H1 (cell line): ENCODE data around the gene CHRM4.

Experiments used
- CHD2 ChIP-seq: IDR thresholded peaks from 2 replicates; pipeline ENCODE4 v1.6.1; 2012; ENCODE audit warnings: low read length, improper control_type of control experiment
- EP300 ChIP-seq, 2 experiments: IDR thresholded peaks; 1 replicate in 1 of 2; 2 replicates in 1 of 2; pipeline ENCODE4 v1.6.1; 2011 to 2012; ENCODE audit warnings: low read depth in 2 of 2, low read length in 2 of 2, mild to moderate bottlenecking in 2 of 2, borderline replicate concordance in 1 of 2, inconsistent platforms in 1 of 2, moderate library complexity in 1 of 2
- HDAC6 ChIP-seq: IDR thresholded peaks from one replicate; pipeline ENCODE4 v1.7.1; 2012; ENCODE audit warnings: low read depth, mild to moderate bottlenecking, inconsistent platforms, low read length, moderate library complexity
- NANOG ChIP-seq: IDR thresholded peaks from 2 replicates; pipeline ENCODE4 v1.6.1; 2011; ENCODE audit warnings: low read length, low read depth, mild to moderate bottlenecking, inconsistent platforms; ENCODE audit not compliant: insufficient read depth, poor library complexity, severe bottlenecking
- POLR2A ChIP-seq, 2 experiments: IDR thresholded peaks; 1 replicate in 1 of 2; 2 replicates in 1 of 2; pipeline ENCODE4 v1.6.1; 2011; ENCODE audit warnings: low read depth in 2 of 2, low read length in 2 of 2, mild to moderate bottlenecking in 2 of 2; ENCODE audit errors: control extremely low read depth in 1 of 2
- POLR2AphosphoS5 ChIP-seq: IDR thresholded peaks from 2 replicates; pipeline ENCODE4 v1.6.1; 2011; ENCODE audit warnings: low read depth, low read length
- SIRT6 ChIP-seq: IDR thresholded peaks from one replicate; pipeline ENCODE4 v1.7.1; 2012; ENCODE audit warnings: low read length, inconsistent platforms
- TAF1 ChIP-seq: IDR thresholded peaks from 2 replicates; pipeline ENCODE4 v1.6.1; 2011; ENCODE audit warnings: mild to moderate bottlenecking, low read depth, low read length
- TBP ChIP-seq: IDR thresholded peaks from 2 replicates; pipeline ENCODE4 v1.6.1; 2011; ENCODE audit warnings: low read depth, low read length, improper control_type of control experiment
- TF ChIP-seq, protein P1 (sequence below), 3 experiments: IDR thresholded peaks; 1 replicate in 2 of 3; 2 replicates in 1 of 3; pipeline versions ENCODE4 v1.5.1 to v1.6.1; 2011; ENCODE audit warnings: low read length in 3 of 3, mild to moderate bottlenecking in 3 of 3, inconsistent platforms in 2 of 3, low read depth in 1 of 3, moderate library complexity in 1 of 3; ENCODE audit not compliant: insufficient read depth in 1 of 3; ENCODE audit errors: control extremely low read depth in 1 of 3
- TF ChIP-seq, protein P2 (sequence below): IDR thresholded peaks from 2 replicates; pipeline ENCODE4 v1.6.1; 2011; ENCODE audit warnings: low read length, improper control_type of control experiment
- TF ChIP-seq, protein P3 (sequence below): fragments of 300-600 bp; sonication (generic); IDR thresholded peaks from 2 replicates; pipeline ENCODE4 v1.7.1; 2012; ENCODE audit warnings: low read length, moderate library complexity, mild to moderate bottlenecking, inconsistent platforms; ENCODE audit not compliant: insufficient replicate concordance

DNA sequence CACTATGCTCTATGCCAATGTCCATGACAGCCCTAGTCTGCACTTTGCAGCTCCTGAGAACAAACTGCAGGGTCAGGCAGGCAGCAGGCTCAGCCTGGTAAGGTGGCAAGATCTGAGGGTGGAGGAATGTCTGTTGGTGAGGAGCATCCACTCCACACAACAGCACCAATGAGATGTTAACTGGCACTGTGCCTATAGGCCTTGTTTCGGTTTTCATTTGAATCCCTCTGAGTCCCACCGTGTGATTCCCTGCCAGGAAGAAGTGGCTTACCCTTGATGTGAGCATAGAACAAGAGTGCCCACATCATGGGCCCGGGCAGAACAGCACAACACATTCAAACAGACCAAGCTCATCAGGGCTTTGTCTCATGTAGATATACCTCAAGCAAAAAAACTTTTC lies 44.1 kb upstream of the CHRM4 start:
- TF ChIP-seq NANOG (no peak), EP300 (IDR thresholded peaks at IDR 0.05; ENCODE audit: borderline replicate concordance in 1 of 2, low read depth in 2 of 2, low read length in 2 of 2) (no peak), CHD2 (no peak), HDAC6 (no peak), TBP (no peak), SIRT6 (no peak), POLR2A (IDR thresholded peaks at IDR 0.05; ENCODE audit: control extremely low read depth in 1 of 2, low read depth in 2 of 2, low read length in 2 of 2) (no peak), POLR2AphosphoS5 (no peak), TAF1 (no peak)
- TF ChIP-seq, protein P1, sequence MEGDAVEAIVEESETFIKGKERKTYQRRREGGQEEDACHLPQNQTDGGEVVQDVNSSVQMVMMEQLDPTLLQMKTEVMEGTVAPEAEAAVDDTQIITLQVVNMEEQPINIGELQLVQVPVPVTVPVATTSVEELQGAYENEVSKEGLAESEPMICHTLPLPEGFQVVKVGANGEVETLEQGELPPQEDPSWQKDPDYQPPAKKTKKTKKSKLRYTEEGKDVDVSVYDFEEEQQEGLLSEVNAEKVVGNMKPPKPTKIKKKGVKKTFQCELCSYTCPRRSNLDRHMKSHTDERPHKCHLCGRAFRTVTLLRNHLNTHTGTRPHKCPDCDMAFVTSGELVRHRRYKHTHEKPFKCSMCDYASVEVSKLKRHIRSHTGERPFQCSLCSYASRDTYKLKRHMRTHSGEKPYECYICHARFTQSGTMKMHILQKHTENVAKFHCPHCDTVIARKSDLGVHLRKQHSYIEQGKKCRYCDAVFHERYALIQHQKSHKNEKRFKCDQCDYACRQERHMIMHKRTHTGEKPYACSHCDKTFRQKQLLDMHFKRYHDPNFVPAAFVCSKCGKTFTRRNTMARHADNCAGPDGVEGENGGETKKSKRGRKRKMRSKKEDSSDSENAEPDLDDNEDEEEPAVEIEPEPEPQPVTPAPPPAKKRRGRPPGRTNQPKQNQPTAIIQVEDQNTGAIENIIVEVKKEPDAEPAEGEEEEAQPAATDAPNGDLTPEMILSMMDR (IDR thresholded peaks at IDR 0.05; ENCODE audit: control extremely low read depth in 1 of 3, insufficient read depth in 1 of 3, low read depth in 1 of 3, low read length in 3 of 3), result no peak
- TF ChIP-seq, protein P2, sequence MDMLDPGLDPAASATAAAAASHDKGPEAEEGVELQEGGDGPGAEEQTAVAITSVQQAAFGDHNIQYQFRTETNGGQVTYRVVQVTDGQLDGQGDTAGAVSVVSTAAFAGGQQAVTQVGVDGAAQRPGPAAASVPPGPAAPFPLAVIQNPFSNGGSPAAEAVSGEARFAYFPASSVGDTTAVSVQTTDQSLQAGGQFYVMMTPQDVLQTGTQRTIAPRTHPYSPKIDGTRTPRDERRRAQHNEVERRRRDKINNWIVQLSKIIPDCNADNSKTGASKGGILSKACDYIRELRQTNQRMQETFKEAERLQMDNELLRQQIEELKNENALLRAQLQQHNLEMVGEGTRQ, result no peak
- TF ChIP-seq, protein P3, sequence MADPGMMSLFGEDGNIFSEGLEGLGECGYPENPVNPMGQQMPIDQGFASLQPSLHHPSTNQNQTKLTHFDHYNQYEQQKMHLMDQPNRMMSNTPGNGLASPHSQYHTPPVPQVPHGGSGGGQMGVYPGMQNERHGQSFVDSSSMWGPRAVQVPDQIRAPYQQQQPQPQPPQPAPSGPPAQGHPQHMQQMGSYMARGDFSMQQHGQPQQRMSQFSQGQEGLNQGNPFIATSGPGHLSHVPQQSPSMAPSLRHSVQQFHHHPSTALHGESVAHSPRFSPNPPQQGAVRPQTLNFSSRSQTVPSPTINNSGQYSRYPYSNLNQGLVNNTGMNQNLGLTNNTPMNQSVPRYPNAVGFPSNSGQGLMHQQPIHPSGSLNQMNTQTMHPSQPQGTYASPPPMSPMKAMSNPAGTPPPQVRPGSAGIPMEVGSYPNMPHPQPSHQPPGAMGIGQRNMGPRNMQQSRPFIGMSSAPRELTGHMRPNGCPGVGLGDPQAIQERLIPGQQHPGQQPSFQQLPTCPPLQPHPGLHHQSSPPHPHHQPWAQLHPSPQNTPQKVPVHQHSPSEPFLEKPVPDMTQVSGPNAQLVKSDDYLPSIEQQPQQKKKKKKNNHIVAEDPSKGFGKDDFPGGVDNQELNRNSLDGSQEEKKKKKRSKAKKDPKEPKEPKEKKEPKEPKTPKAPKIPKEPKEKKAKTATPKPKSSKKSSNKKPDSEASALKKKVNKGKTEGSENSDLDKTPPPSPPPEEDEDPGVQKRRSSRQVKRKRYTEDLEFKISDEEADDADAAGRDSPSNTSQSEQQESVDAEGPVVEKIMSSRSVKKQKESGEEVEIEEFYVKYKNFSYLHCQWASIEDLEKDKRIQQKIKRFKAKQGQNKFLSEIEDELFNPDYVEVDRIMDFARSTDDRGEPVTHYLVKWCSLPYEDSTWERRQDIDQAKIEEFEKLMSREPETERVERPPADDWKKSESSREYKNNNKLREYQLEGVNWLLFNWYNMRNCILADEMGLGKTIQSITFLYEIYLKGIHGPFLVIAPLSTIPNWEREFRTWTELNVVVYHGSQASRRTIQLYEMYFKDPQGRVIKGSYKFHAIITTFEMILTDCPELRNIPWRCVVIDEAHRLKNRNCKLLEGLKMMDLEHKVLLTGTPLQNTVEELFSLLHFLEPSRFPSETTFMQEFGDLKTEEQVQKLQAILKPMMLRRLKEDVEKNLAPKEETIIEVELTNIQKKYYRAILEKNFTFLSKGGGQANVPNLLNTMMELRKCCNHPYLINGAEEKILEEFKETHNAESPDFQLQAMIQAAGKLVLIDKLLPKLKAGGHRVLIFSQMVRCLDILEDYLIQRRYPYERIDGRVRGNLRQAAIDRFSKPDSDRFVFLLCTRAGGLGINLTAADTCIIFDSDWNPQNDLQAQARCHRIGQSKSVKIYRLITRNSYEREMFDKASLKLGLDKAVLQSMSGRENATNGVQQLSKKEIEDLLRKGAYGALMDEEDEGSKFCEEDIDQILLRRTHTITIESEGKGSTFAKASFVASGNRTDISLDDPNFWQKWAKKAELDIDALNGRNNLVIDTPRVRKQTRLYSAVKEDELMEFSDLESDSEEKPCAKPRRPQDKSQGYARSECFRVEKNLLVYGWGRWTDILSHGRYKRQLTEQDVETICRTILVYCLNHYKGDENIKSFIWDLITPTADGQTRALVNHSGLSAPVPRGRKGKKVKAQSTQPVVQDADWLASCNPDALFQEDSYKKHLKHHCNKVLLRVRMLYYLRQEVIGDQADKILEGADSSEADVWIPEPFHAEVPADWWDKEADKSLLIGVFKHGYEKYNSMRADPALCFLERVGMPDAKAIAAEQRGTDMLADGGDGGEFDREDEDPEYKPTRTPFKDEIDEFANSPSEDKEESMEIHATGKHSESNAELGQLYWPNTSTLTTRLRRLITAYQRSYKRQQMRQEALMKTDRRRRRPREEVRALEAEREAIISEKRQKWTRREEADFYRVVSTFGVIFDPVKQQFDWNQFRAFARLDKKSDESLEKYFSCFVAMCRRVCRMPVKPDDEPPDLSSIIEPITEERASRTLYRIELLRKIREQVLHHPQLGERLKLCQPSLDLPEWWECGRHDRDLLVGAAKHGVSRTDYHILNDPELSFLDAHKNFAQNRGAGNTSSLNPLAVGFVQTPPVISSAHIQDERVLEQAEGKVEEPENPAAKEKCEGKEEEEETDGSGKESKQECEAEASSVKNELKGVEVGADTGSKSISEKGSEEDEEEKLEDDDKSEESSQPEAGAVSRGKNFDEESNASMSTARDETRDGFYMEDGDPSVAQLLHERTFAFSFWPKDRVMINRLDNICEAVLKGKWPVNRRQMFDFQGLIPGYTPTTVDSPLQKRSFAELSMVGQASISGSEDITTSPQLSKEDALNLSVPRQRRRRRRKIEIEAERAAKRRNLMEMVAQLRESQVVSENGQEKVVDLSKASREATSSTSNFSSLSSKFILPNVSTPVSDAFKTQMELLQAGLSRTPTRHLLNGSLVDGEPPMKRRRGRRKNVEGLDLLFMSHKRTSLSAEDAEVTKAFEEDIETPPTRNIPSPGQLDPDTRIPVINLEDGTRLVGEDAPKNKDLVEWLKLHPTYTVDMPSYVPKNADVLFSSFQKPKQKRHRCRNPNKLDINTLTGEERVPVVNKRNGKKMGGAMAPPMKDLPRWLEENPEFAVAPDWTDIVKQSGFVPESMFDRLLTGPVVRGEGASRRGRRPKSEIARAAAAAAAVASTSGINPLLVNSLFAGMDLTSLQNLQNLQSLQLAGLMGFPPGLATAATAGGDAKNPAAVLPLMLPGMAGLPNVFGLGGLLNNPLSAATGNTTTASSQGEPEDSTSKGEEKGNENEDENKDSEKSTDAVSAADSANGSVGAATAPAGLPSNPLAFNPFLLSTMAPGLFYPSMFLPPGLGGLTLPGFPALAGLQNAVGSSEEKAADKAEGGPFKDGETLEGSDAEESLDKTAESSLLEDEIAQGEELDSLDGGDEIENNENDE, result no peak
